ENCODE data around the gene CFAP57.

CFAP57 gene

GRCh38 chr1:43284546-43285110, 112.5 kb downstream of the CFAP57 start:
- no peaks in the 10 kb centered on the region for H3K9me3 ChIP-seq (replicated peaks; ENCODE audit: low read length)
- no peaks in the 10 kb centered on the region for H3K4me1 ChIP-seq (ENCODE audit: control insufficient read depth, insufficient read depth, low read length)
- no peak overlapping the region for H3K4me2 ChIP-seq (ENCODE audit: low read length)
- no peak overlapping the region for H3K4me3 ChIP-seq (ENCODE audit: low read length)
- H3K36me3 ChIP-seq (ENCODE audit: insufficient read depth, low read length), result no peaks in the 10 kb centered on the region
- H3K27me3 ChIP-seq (ENCODE audit: control insufficient read depth, insufficient read depth, low read length), result peaks cover 50% of the 10 kb centered on the region
- no peak overlapping the region for H3K9ac ChIP-seq (ENCODE audit: low read depth, low read length)

GRCh38 chr1:43285269-43285990, 113.3 kb downstream of the CFAP57 start, which contains the start of gene C1orf210:
TSS of gene C1orf210 (minus strand) at chr1:43285581. CDS start at chr1:43283270, 2,311 bp downstream.
- no peak within 1 kb of the TSS for H3K4me3 ChIP-seq (ENCODE audit: low read length)
- H3K36me3 ChIP-seq (ENCODE audit: insufficient read depth, low read length), result no peaks in the 10 kb centered on the region
- H3K9me3 ChIP-seq (replicated peaks; ENCODE audit: low read length), result no peaks in the 10 kb centered on the region
- no peaks in the 10 kb centered on the region for H3K4me1 ChIP-seq (ENCODE audit: control insufficient read depth, insufficient read depth, low read length)
- no peak within 1 kb of the TSS for H3K4me2 ChIP-seq (ENCODE audit: low read length)
- H3K9ac ChIP-seq (ENCODE audit: low read depth, low read length), result no peak within 1 kb of the TSS
- peaks cover 50% of the 10 kb centered on the region for H3K27me3 ChIP-seq (ENCODE audit: control insufficient read depth, insufficient read depth, low read length)

GRCh38 chr1:43286115-43286514, 114.0 kb downstream of the CFAP57 start:
- Histone ChIP-seq H3K4me3 (ENCODE audit: low read length) (no peak overlapping the region), H3K36me3 (ENCODE audit: insufficient read depth, low read length) (no peaks in the 10 kb centered on the region), H3K27me3 (ENCODE audit: control insufficient read depth, insufficient read depth, low read length) (peaks cover 45% of the 10 kb centered on the region), H3K9me3 (replicated peaks; ENCODE audit: low read length) (no peaks in the 10 kb centered on the region), H3K4me1 (ENCODE audit: control insufficient read depth, insufficient read depth, low read length) (no peaks in the 10 kb centered on the region), H3K4me2 (ENCODE audit: low read length) (no peak overlapping the region), H3K9ac (ENCODE audit: low read depth, low read length) (no peak overlapping the region)

GRCh38 chr1:43286533-43286932, 114.4 kb downstream of the CFAP57 start:
- Histone ChIP-seq H3K4me3 (ENCODE audit: low read length) (no peak overlapping the region), H3K9me3 (replicated peaks; ENCODE audit: low read length) (no peaks in the 10 kb centered on the region), H3K4me2 (ENCODE audit: low read length) (no peak overlapping the region), H3K27me3 (ENCODE audit: control insufficient read depth, insufficient read depth, low read length) (peaks cover 45% of the 10 kb centered on the region), H3K9ac (ENCODE audit: low read depth, low read length) (no peak overlapping the region), H3K36me3 (ENCODE audit: insufficient read depth, low read length) (no peaks in the 10 kb centered on the region), H3K4me1 (ENCODE audit: control insufficient read depth, insufficient read depth, low read length) (no peaks in the 10 kb centered on the region)

GRCh38 chr1:43288058-43288784, 116.1 kb downstream of the CFAP57 start:
- H3K9ac ChIP-seq (ENCODE audit: low read depth, low read length), result no peak overlapping the region
- no peaks in the 10 kb centered on the region for H3K9me3 ChIP-seq (replicated peaks; ENCODE audit: low read length)
- no peaks in the 10 kb centered on the region for H3K4me1 ChIP-seq (ENCODE audit: control insufficient read depth, insufficient read depth, low read length)
- no peak overlapping the region for H3K4me2 ChIP-seq (ENCODE audit: low read length)
- H3K4me3 ChIP-seq (ENCODE audit: low read length), result no peak overlapping the region
- H3K27me3 ChIP-seq (ENCODE audit: control insufficient read depth, insufficient read depth, low read length), result peaks cover 45% of the 10 kb centered on the region
- no peaks in the 10 kb centered on the region for H3K36me3 ChIP-seq (ENCODE audit: insufficient read depth, low read length)

- H3K9ac ChIP-seq (ENCODE audit: low read depth, low read length), result no peak overlapping the region
- no peaks in the 10 kb centered on the region for H3K4me1 ChIP-seq (ENCODE audit: control insufficient read depth, insufficient read depth, low read length)
- H3K4me3 ChIP-seq (ENCODE audit: low read length), result no peak overlapping the region
- H3K27me3 ChIP-seq (ENCODE audit: control insufficient read depth, insufficient read depth, low read length), result peaks cover 38% of the 10 kb centered on the region
- H3K9me3 ChIP-seq (replicated peaks; ENCODE audit: low read length), result no peaks in the 10 kb centered on the region
- H3K36me3 ChIP-seq (ENCODE audit: insufficient read depth, low read length), result no peaks in the 10 kb centered on the region
- H3K4me2 ChIP-seq (ENCODE audit: low read length), result no peak overlapping the region
These were observed 116.9 kb downstream of the CFAP57 start for GRCh38 chr1:43288785-43289706.

- Histone ChIP-seq H3K4me1 (ENCODE audit: control insufficient read depth, insufficient read depth, low read length) (peaks cover 16% of the 10 kb centered on the region), H3K4me2 (ENCODE audit: low read length) (no peak overlapping the region)
These were observed 120.1 kb downstream of the CFAP57 start for GRCh38 chr1:43292216-43292615.

GRCh38 chr1:43292679-43293078, 120.5 kb downstream of the CFAP57 start:
- no peak overlapping the region for H3K9ac ChIP-seq (ENCODE audit: low read depth, low read length)
- H3K4me1 ChIP-seq (ENCODE audit: control insufficient read depth, insufficient read depth, low read length), result peaks cover 16% of the 10 kb centered on the region
- H3K4me3 ChIP-seq (ENCODE audit: low read length), result no peak overlapping the region
- H3K4me2 ChIP-seq (ENCODE audit: low read length), result no peak overlapping the region
- H3K36me3 ChIP-seq (ENCODE audit: insufficient read depth, low read length), result no peaks in the 10 kb centered on the region
- peaks cover 17% of the 10 kb centered on the region for H3K27me3 ChIP-seq (ENCODE audit: control insufficient read depth, insufficient read depth, low read length)
- no peaks in the 10 kb centered on the region for H3K9me3 ChIP-seq (replicated peaks; ENCODE audit: low read length)

More at GRCh38 chr1:43292216-43292615, 120.1 kb downstream of the CFAP57 start:
- Histone ChIP-seq H3K9ac (ENCODE audit: low read depth, low read length) (no peak overlapping the region), H3K9me3 (replicated peaks; ENCODE audit: low read length) (no peaks in the 10 kb centered on the region), H3K4me3 (ENCODE audit: low read length) (no peak overlapping the region), H3K27me3 (ENCODE audit: control insufficient read depth, insufficient read depth, low read length) (peaks cover 22% of the 10 kb centered on the region), H3K36me3 (ENCODE audit: insufficient read depth, low read length) (no peaks in the 10 kb centered on the region)

- H3K9ac ChIP-seq (ENCODE audit: low read depth, low read length), result no peak overlapping the region
- peaks cover 16% of the 10 kb centered on the region for H3K4me1 ChIP-seq (ENCODE audit: control insufficient read depth, insufficient read depth, low read length)
- H3K9me3 ChIP-seq (replicated peaks; ENCODE audit: low read length), result no peaks in the 10 kb centered on the region
These were observed 121.0 kb downstream of the CFAP57 start for GRCh38 chr1:43293176-43293575.

GRCh38 chr1:43293896-43294760, 122.0 kb downstream of the CFAP57 start:
- Histone ChIP-seq H3K9me3 (replicated peaks; ENCODE audit: low read length) (no peaks in the 10 kb centered on the region), H3K27me3 (ENCODE audit: control insufficient read depth, insufficient read depth, low read length) (peaks cover 6% of the 10 kb centered on the region), H3K4me1 (ENCODE audit: control insufficient read depth, insufficient read depth, low read length) (peaks cover 16% of the 10 kb centered on the region), H3K4me2 (ENCODE audit: low read length) (no peak overlapping the region), H3K4me3 (ENCODE audit: low read length) (no peak overlapping the region), H3K9ac (ENCODE audit: low read depth, low read length) (no peak overlapping the region), H3K36me3 (ENCODE audit: insufficient read depth, low read length) (no peaks in the 10 kb centered on the region)

More at GRCh38 chr1:43293176-43293575, 121.0 kb downstream of the CFAP57 start:
- Histone ChIP-seq H3K4me2 (ENCODE audit: low read length) (no peak overlapping the region), H3K27me3 (ENCODE audit: control insufficient read depth, insufficient read depth, low read length) (peaks cover 14% of the 10 kb centered on the region), H3K4me3 (ENCODE audit: low read length) (no peak overlapping the region), H3K36me3 (ENCODE audit: insufficient read depth, low read length) (no peaks in the 10 kb centered on the region)
